Neuron (in vitro differentiated cells): ENCODE results near the gene CROCC2.

Source experiments
- H2AFZ ChIP-seq: one replicate; pipeline ENCODE4 v1.6.1; 2013; ENCODE audit warnings: low read depth, mild to moderate bottlenecking, inconsistent platforms, low read length, moderate library complexity
- H3K27me3 ChIP-seq: one replicate; pipeline ENCODE4 v1.6.1; 2013; ENCODE audit warnings: low read length; ENCODE audit not compliant: insufficient read depth
- H3K36me3 ChIP-seq: one replicate; pipeline ENCODE4 v1.6.1; 2013; ENCODE audit warnings: low read length; ENCODE audit not compliant: insufficient read depth
- H3K4me1 ChIP-seq: one replicate; pipeline ENCODE4 v1.6.1; 2013; ENCODE audit warnings: low read length; ENCODE audit not compliant: insufficient read depth
- H3K4me3 ChIP-seq: 2 replicates; pipeline ENCODE4 v1.5.1; 2013; ENCODE audit warnings: mild to moderate bottlenecking, low read length, moderate library complexity
- H3K9me3 ChIP-seq: one replicate; pipeline ENCODE4 v1.6.1; 2013; ENCODE audit warnings: low read length

CROCC2 gene

GRCh38 chr2:240963065-240963867, 57.1 kb downstream of the CROCC2 start:
- H3K36me3 ChIP-seq = no peaks in the 10 kb centered on the region
- H3K4me1 ChIP-seq = peaks cover 32% of the 10 kb centered on the region
- no peak overlapping the region for H2AFZ ChIP-seq
- H3K9me3 ChIP-seq = no peaks in the 10 kb centered on the region
- no peak overlapping the region for H3K4me3 ChIP-seq
- no peaks in the 10 kb centered on the region for H3K27me3 ChIP-seq

- Histone ChIP-seq H3K4me3 (no peak overlapping the region), H3K27me3 (no peaks in the 10 kb centered on the region), H3K9me3 (no peaks in the 10 kb centered on the region), H2AFZ (no peak overlapping the region), H3K4me1 (peaks cover 32% of the 10 kb centered on the region), H3K36me3 (no peaks in the 10 kb centered on the region)
Observed at GRCh38 chr2:240963868-240964703, 58.0 kb downstream of the CROCC2 start.

- no peaks in the 10 kb centered on the region for H3K9me3 ChIP-seq
- peaks cover 31% of the 10 kb centered on the region for H3K4me1 ChIP-seq
- no peak overlapping the region for H2AFZ ChIP-seq
Observed at GRCh38 chr2:240964704-240965295, 58.7 kb downstream of the CROCC2 start.

GRCh38 chr2:240965296-240965904, 59.3 kb downstream of the CROCC2 start:
- Histone ChIP-seq H3K9me3 (no peaks in the 10 kb centered on the region), H3K36me3 (no peaks in the 10 kb centered on the region), H3K27me3 (no peaks in the 10 kb centered on the region), H3K4me1 (peaks cover 25% of the 10 kb centered on the region), H3K4me3 (no peak overlapping the region), H2AFZ (no peak overlapping the region)

More at GRCh38 chr2:240964704-240965295, 58.7 kb downstream of the CROCC2 start:
- H3K27me3 ChIP-seq = no peaks in the 10 kb centered on the region
- no peak overlapping the region for H3K4me3 ChIP-seq
- no peaks in the 10 kb centered on the region for H3K36me3 ChIP-seq

GRCh38 chr2:240965905-240966456, 59.8 kb downstream of the CROCC2 start:
- Histone ChIP-seq H3K9me3 (no peaks in the 10 kb centered on the region), H2AFZ (no peak overlapping the region), H3K36me3 (no peaks in the 10 kb centered on the region), H3K4me3 (no peak overlapping the region), H3K4me1 (peaks cover 19% of the 10 kb centered on the region), H3K27me3 (peaks cover under 1% of the 10 kb centered on the region)

GRCh38 chr2:240966457-240966905, 60.3 kb downstream of the CROCC2 start:
- Histone ChIP-seq H3K9me3 (no peaks in the 10 kb centered on the region), H3K4me1 (peaks cover 14% of the 10 kb centered on the region), H2AFZ (no peak overlapping the region), H3K4me3 (no peak overlapping the region), H3K36me3 (no peaks in the 10 kb centered on the region), H3K27me3 (peaks cover 4% of the 10 kb centered on the region)

GRCh38 chr2:240966906-240967680, 61.0 kb downstream of the CROCC2 start:
- Histone ChIP-seq H3K4me1 (peaks cover 8% of the 10 kb centered on the region), H3K9me3 (no peaks in the 10 kb centered on the region), H3K36me3 (no peaks in the 10 kb centered on the region), H3K27me3 (peaks cover 6% of the 10 kb centered on the region), H2AFZ (no peak overlapping the region), H3K4me3 (no peak overlapping the region)

- no peaks in the 10 kb centered on the region for H3K36me3 ChIP-seq
- no peak overlapping the region for H2AFZ ChIP-seq
- H3K27me3 ChIP-seq = peaks cover 6% of the 10 kb centered on the region
- no peak overlapping the region for H3K4me3 ChIP-seq
- no peaks in the 10 kb centered on the region for H3K9me3 ChIP-seq
- H3K4me1 ChIP-seq = peaks cover 5% of the 10 kb centered on the region
Observed at GRCh38 chr2:240967681-240968621, 61.8 kb downstream of the CROCC2 start.

GRCh38 chr2:240968731-240969624, 62.8 kb downstream of the CROCC2 start:
- Histone ChIP-seq H2AFZ (no peak overlapping the region), H3K27me3 (peaks cover 6% of the 10 kb centered on the region), H3K36me3 (no peaks in the 10 kb centered on the region), H3K9me3 (no peaks in the 10 kb centered on the region), H3K4me3 (no peak overlapping the region), H3K4me1 (peaks cover 7% of the 10 kb centered on the region)

GRCh38 chr2:240970104-240970503, 64.0 kb downstream of the CROCC2 start:
- Histone ChIP-seq H3K4me3 (no peak overlapping the region), H2AFZ (no peak overlapping the region), H3K36me3 (no peaks in the 10 kb centered on the region), H3K4me1 (peaks cover 7% of the 10 kb centered on the region), H3K27me3 (peaks cover 6% of the 10 kb centered on the region), H3K9me3 (no peaks in the 10 kb centered on the region)
